GM21529 (cell line): ENCODE measurements around the gene PTGER1.

Experiments used
- ATAC-seq: cut with Tn5 transposase; IDR thresholded peaks from one replicate; pipeline ENCODE4 v1.9.1; 2021; ENCODE audit not compliant: unreplicated experiment

The PTGER1 gene

GRCh38 chr19:14503285-14503684 lies 28.1 kb upstream of the PTGER1 start:
- ATAC-seq: no peak

GRCh38 chr19:14502334-14503092 lies 27.4 kb upstream of the PTGER1 start:
- no peak for ATAC-seq

GRCh38 chr19:14497228-14497921 lies 22.2 kb upstream of the PTGER1 start:
- ATAC-seq: no peak

GRCh38 chr19:14496834-14497227 lies 21.7 kb upstream of the PTGER1 start:
- ATAC-seq: no peak

DNA sequence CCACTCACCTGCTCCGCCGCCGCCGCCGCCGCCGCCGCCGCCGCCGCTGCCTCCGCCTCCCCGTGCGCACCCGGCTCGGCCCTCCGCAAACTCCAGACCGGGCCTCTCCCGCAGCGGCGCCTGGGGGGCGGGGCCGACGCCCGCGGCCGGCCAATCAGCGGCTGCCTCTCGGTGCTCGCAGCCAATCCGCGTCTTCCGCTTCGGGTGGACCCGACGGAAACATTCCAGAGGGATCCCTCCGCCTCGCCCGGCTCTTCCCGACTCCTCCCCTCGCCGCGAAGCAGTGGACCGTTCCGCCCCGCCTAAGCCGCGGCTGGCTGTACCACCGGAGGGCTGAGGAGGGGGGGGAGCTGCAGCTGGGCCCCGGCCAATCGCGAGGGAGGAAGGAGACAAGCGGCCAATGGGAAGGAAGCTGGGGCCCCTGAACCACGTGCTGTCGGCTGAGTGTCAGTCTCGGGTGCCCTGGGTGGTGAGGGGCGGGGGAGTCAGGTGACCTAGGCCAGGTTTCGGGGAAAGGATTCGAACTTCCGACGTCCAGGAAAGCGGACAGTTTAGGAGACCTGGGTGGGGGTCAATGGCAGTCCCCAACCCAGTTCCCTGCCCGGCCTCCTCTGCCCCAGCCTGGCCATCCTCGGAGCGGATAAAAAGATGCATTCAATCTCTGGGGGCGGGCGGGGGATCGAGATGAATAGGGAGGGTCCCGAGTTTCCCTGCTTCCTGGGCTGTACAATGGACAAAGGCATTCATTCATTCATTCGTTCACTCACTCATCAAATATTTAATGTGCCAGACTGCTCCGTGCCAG lies 21.1 kb upstream of the PTGER1 start, which contains the start of gene GIPC1:
TSS of gene GIPC1 (minus strand) at position 99 of the 805 bp plus-strand sequence. CDS start 13,151 bp downstream, outside the sequence.
- peak; percentile 57 for ATAC-seq

GRCh38 chr19:14495672-14496028 lies 20.5 kb upstream of the PTGER1 start:
- no peak for ATAC-seq

GRCh38 chr19:14494910-14495671 lies 19.9 kb upstream of the PTGER1 start:
- no peak for ATAC-seq

- no peak for ATAC-seq
These were observed 19.3 kb upstream of the PTGER1 start for GRCh38 chr19:14494411-14494810.

DNA sequence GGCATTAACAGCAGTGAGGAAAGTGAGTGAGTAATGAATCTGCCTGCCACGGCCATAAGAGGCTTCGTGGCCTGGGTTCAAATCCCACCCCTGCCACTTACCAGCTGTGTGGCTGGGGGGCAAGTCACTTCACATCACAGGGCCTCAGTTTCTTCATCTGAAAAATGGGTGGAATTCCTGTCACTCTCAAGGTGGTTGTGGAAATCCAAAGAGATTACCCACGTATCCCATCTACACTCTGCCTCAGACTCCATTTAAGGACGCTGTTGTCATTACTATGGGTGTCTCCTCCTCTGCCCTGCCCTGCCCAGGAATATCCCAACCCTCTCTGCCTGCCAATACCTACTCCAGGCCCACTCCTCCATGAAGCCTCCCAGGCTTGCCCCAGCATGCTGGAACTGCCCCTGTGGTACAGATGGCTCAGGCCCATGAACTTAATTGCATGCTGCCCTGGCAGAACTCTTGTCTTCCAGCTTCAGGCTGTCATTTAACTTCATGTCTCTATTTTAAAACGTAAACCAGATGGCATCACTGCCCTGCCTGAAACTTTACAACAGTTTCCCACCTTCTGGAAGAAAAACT lies 17.7 kb upstream of the PTGER1 start:
- no peak for ATAC-seq

DNA sequence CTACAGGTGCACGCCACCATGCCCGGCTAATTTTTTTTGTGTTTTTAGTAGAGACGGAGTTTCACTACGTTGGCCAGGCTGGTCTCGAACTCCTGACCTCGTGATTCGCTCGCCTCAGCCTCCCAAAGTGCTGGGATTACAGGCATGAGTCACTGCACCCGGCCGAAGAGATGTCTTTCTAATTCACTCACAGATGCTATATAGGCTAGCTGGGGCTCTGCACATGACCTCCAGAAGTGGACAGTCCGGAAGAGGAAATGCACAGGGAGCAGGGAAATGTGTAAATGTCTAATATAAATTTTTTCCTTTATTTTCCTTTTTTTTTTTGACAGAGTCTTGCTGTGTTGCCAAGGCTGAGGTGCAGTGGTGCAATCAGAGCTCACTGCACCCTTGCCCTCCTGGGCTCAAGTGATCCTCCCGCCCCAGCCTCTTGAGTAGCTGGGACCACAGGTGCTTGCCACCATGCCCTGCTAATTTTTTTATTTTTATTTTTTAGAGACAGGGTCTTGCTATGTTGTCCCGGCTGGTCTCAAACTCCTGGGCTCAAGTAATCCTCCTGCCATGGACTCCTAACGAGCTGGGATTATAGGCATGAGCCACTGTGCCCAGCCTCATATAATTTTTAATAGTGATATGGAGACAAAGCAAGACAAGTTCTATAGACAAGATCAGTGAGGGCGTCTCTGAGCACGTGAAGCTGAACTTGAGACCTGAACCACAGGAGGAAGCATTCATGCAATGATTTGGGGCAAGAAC lies 12.4 kb upstream of the PTGER1 start:
- ATAC-seq: no peak

- ATAC-seq: no peak
These were observed 7.2 kb upstream of the PTGER1 start for GRCh38 chr19:14482172-14482941.

GRCh38 chr19:14480700-14481079 lies 5.5 kb upstream of the PTGER1 start:
- no peak for ATAC-seq

- ATAC-seq: no peak
These were observed 5.0 kb upstream of the PTGER1 start for GRCh38 chr19:14479975-14480699.

DNA sequence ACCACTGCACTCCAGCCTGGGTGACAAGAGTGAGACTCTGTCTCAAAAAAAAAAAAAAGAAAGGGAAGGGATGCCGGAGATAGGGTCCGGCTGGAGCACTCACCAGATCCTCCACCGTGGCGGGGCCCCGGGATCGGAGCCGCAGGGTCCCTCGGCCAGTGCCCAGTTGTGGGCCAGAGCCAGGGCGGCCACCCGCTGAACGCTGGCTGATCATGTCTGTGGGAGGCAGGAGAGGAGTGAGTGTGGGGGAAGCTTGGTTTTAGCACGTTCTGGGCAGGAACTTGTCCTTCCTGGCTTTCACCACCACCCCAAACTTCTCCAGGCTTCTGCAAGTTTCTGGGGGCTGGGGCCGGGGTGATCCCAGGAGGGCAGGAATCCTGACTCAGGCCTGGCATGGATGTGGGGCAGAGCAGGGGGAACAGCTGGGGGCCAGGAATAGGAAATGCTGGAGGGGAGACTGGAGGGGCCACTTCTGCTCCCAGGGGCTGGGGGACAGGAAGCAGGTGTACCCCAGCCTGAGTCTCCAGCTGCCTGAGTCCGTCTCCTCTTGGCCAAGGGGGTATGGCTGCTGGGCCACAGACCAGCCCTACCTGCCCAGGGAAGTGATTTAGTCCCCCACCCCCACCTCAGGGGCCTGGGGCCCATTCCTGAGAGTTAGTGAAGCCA lies 4.3 kb upstream of the PTGER1 start:
- no peak for ATAC-seq

DNA sequence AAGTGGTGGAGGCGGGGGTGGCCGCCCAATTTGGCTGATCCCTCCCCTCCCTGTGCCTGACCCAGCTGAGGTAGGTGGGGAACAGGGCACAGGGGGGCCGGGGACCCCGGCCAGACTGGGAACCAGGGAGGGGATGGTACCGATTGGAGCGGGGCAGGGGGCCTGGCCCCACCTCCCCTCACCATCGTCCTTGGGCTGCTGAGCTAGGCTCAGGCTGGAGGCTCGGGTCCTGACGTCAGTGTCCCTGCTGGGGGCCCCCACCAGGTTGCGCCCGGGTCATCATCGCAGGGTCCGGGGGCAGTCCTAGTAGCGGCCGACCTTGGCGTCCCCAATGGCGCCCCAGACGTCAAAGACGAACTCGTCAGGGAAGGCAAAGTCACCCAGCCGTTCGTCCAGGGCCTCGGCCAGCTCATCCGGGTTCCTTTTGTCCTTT lies 3.0 kb upstream of the PTGER1 start:
- no peak for ATAC-seq

GRCh38 chr19:14477418-14478112 lies 2.4 kb upstream of the PTGER1 start:
- no peak for ATAC-seq

- ATAC-seq: no peak
These were observed 1.7 kb upstream of the PTGER1 start for GRCh38 chr19:14476673-14477401.
